IMR-90 (cell line): ENCODE data around the gene B3GNT5. TPM values are rescaled to one million over a fixed set of nuclear protein-coding genes. Genes with fewer than 3 reads are reported as not detected.

ENCODE experiments used
- ATAC-seq: fragments of 200-7000 bp; cut with Tn5 transposase; 2 replicates; pipeline ENCODE4 v1.9.1; 2020; ENCODE audit warnings: low read depth, mild to moderate bottlenecking, moderate library complexity
- BruUV-seq: library from RNA; stranded (reverse); fragments of 400-500 nt; replicated peaks from 2 replicates; lab custom pipeline; 2021; lab: Mats Ljungman, UMichigan
- CTCF ChIA-PET: fragments of 300-600 bp; formaldehyde crosslinking; extraction: SDS; loops from one replicate; lab custom pipeline; 2021; ENCODE audit warnings: antibody characterized with exemption; lab: Yijun Ruan, JAX
- POLR2A ChIA-PET: fragments of 300-600 bp; sonication (Branson Sonifier 250); formaldehyde crosslinking; loops from one replicate; lab custom pipeline; 2022; ENCODE audit warnings: antibody characterized with exemption; ENCODE audit not compliant: unreplicated experiment; lab: Charles Lee
- DNase-seq: peaks from one replicate; pipeline ENCODE4 v3.0.0; 2013
- H2AFZ ChIP-seq: replicated peaks from 2 replicates; pipeline ENCODE3; 2013; ENCODE audit warnings: low read length, mild to moderate bottlenecking; ENCODE audit not compliant: poor library complexity
- H2AK5ac ChIP-seq: 2 replicates; pipeline ENCODE4 v1.6.1; 2013; ENCODE audit warnings: low read depth, low read length, inconsistent platforms
- H2AK9ac ChIP-seq: replicated peaks from 2 replicates; pipeline ENCODE3; 2013; ENCODE audit warnings: mild to moderate bottlenecking, low read depth, low read length, moderate library complexity; ENCODE audit not compliant: poor library complexity
- H2BK120ac ChIP-seq: 2 replicates; pipeline ENCODE4 v1.6.1; 2013; ENCODE audit warnings: low read depth, low read length, inconsistent platforms
- H2BK15ac ChIP-seq: 3 replicates; pipeline ENCODE4 v1.6.1; 2013; ENCODE audit warnings: low read depth, low read length, inconsistent platforms
- H2BK20ac ChIP-seq: 2 replicates; pipeline ENCODE4 v1.6.1; 2013; ENCODE audit warnings: low read depth, mild to moderate bottlenecking, inconsistent platforms, low read length, moderate library complexity
- H2BK5ac ChIP-seq: 2 replicates; pipeline ENCODE4 v1.6.1; 2013; ENCODE audit warnings: mild to moderate bottlenecking, low read depth, low read length, inconsistent platforms; ENCODE audit not compliant: poor library complexity, severe bottlenecking
- H3K14ac ChIP-seq: replicated peaks from 2 replicates; pipeline ENCODE4 v1.6.1; 2013; ENCODE audit warnings: low read depth, low read length, inconsistent platforms
- H3K18ac ChIP-seq: 2 replicates; pipeline ENCODE4 v1.6.1; 2013; ENCODE audit warnings: low read depth, low read length, control low read depth
- H3K23ac ChIP-seq: 2 replicates; pipeline ENCODE4 v1.6.1; 2013; ENCODE audit warnings: low read depth, low read length, inconsistent platforms
- H3K27ac ChIP-seq: 2 replicates; pipeline ENCODE4 v1.5.1; 2013; ENCODE audit warnings: mild to moderate bottlenecking, control low read depth, low read length; ENCODE audit not compliant: insufficient read depth
- H3K27me3 ChIP-seq: 2 replicates; pipeline ENCODE4 v1.6.1; 2013; ENCODE audit warnings: low read length; ENCODE audit not compliant: control insufficient read depth, insufficient read depth
- H3K36me3 ChIP-seq: 2 replicates; pipeline ENCODE4 v1.6.1; 2013; ENCODE audit warnings: low read length, mixed read lengths; ENCODE audit not compliant: control insufficient read depth, insufficient read depth
- H3K4ac ChIP-seq: 2 replicates; pipeline ENCODE4 v1.6.1; 2013; ENCODE audit warnings: low read depth, low read length, inconsistent platforms
- H3K4me1 ChIP-seq: 2 replicates; pipeline ENCODE4 v1.6.1; 2013; ENCODE audit warnings: low read length, mixed read lengths; ENCODE audit not compliant: control insufficient read depth, insufficient read depth
- H3K4me2 ChIP-seq: 2 replicates; pipeline ENCODE4 v1.6.1; 2013; ENCODE audit warnings: low read depth, mild to moderate bottlenecking, control low read depth, low read length, moderate library complexity
- H3K4me3 ChIP-seq: 2 replicates; pipeline ENCODE4 v1.5.1; 2013; ENCODE audit warnings: low read depth, mild to moderate bottlenecking, control low read depth, low read length, moderate library complexity; ENCODE audit not compliant: insufficient read depth
- H3K56ac ChIP-seq: 2 replicates; pipeline ENCODE4 v1.6.1; 2013; ENCODE audit warnings: low read length, inconsistent platforms; ENCODE audit not compliant: insufficient read depth; ENCODE audit errors: extremely low read depth
- H3K79me1 ChIP-seq, 2 experiments: 2 replicates each; pipeline ENCODE4 v1.6.1; 2013; ENCODE audit warnings: low read length in 2 of 2, inconsistent platforms in 1 of 2, low read depth in 1 of 2
- H3K9ac ChIP-seq: 2 replicates; pipeline ENCODE4 v1.6.1; 2013; ENCODE audit warnings: low read depth, low read length, control low read depth
- H3K9me1 ChIP-seq: 2 replicates; pipeline ENCODE4 v1.6.1; 2013; ENCODE audit warnings: low read length, inconsistent platforms; ENCODE audit not compliant: insufficient read depth
- H3K9me3 ChIP-seq: 2 replicates; pipeline ENCODE4 v1.6.1; 2013; ENCODE audit warnings: low read length; ENCODE audit not compliant: control insufficient read depth, insufficient read depth
- H4K20me1 ChIP-seq: 2 replicates; pipeline ENCODE4 v1.6.1; 2013; ENCODE audit warnings: low read length, inconsistent platforms; ENCODE audit not compliant: insufficient read depth
- H4K5ac ChIP-seq: 2 replicates; pipeline ENCODE4 v1.6.1; 2013; ENCODE audit warnings: mild to moderate bottlenecking, low read depth, low read length, control low read depth
- H4K8ac ChIP-seq, 2 experiments: 2 replicates each; pipeline ENCODE4 v1.6.1; 2013; ENCODE audit warnings: low read depth in 2 of 2, low read length in 2 of 2, control low read depth in 1 of 2, inconsistent platforms in 1 of 2
- H4K91ac ChIP-seq: 2 replicates; pipeline ENCODE4 v1.6.1; 2013; ENCODE audit warnings: low read depth, low read length, inconsistent platforms; ENCODE audit not compliant: insufficient read depth
- BHLHE40 ChIP-seq: fragments of 150-350 bp; IDR thresholded peaks from 2 replicates; pipeline ENCODE4 v1.6.1; 2016; ENCODE audit warnings: mild to moderate bottlenecking, low read depth, low read length
- CEBPB ChIP-seq: IDR thresholded peaks from 2 replicates; pipeline ENCODE4 v1.6.1; 2012; ENCODE audit warnings: low read depth, low read length, improper control_type of control experiment
- CHD1 ChIP-seq: IDR thresholded peaks from 2 replicates; pipeline ENCODE4 v1.6.1; 2012; ENCODE audit warnings: low read depth, low read length, improper control_type of control experiment
- CTCF ChIP-seq: conservative IDR thresholded peaks from 2 replicates; pipeline ENCODE4 v1.5.1; 2012; ENCODE audit warnings: mild to moderate bottlenecking, low read depth, low read length, improper control_type of control experiment
- ELK1 ChIP-seq: fragments of 150-350 bp; IDR thresholded peaks from 2 replicates; pipeline ENCODE4 v1.6.1; 2016; ENCODE audit warnings: low read depth, mild to moderate bottlenecking, low read length, moderate library complexity, borderline replicate concordance
- FOS ChIP-seq: fragments of 150-350 bp; IDR thresholded peaks from 2 replicates; pipeline ENCODE4 v1.6.1; 2016; ENCODE audit warnings: low read depth, low read length
- MAFK ChIP-seq: IDR thresholded peaks from 2 replicates; pipeline ENCODE4 v1.6.1; 2012; ENCODE audit warnings: low read depth, low read length, improper control_type of control experiment
- MAZ ChIP-seq: IDR thresholded peaks from 2 replicates; pipeline ENCODE4 v1.6.1; 2012; ENCODE audit warnings: low read depth, mild to moderate bottlenecking, low read length, improper control_type of control experiment, moderate library complexity, borderline replicate concordance
- MXI1 ChIP-seq: IDR thresholded peaks from 2 replicates; pipeline ENCODE4 v1.6.1; 2012; ENCODE audit warnings: low read depth, mild to moderate bottlenecking, low read length, moderate library complexity, borderline replicate concordance
- NFE2L2 ChIP-seq: fragments of 150-350 bp; IDR thresholded peaks from 2 replicates; pipeline ENCODE4 v1.6.1; 2016; ENCODE audit warnings: low read depth, mild to moderate bottlenecking, low read length
- POLR2A ChIP-seq: IDR thresholded peaks from 2 replicates; pipeline ENCODE4 v1.6.1; 2012; ENCODE audit warnings: mild to moderate bottlenecking, low read depth, low read length
- RAD21 ChIP-seq: IDR thresholded peaks from 2 replicates; pipeline ENCODE4 v1.6.1; 2012; ENCODE audit warnings: low read length, improper control_type of control experiment
- RCOR1 ChIP-seq: IDR thresholded peaks from 2 replicates; pipeline ENCODE4 v1.6.1; 2012; ENCODE audit warnings: mild to moderate bottlenecking, low read length, improper control_type of control experiment; ENCODE audit not compliant: insufficient replicate concordance
- RFX5 ChIP-seq: IDR thresholded peaks from 2 replicates; pipeline ENCODE4 v1.8.0; 2012; ENCODE audit warnings: low read depth, mild to moderate bottlenecking, low read length, moderate library complexity
- SMC3 ChIP-seq: fragments of 150-350 bp; IDR thresholded peaks from 2 replicates; pipeline ENCODE4 v1.6.1; 2016; ENCODE audit warnings: low read depth, mild to moderate bottlenecking, antibody characterized with exemption, low read length, moderate library complexity
- USF2 ChIP-seq: fragments of 150-350 bp; IDR thresholded peaks from 2 replicates; pipeline ENCODE4 v1.6.1; 2017; ENCODE audit warnings: mild to moderate bottlenecking, antibody characterized with exemption, low read length, low read depth
- WGBS, 2 experiments: methylation state at CpG; one replicate each; pipeline versions ENCODE4 v1.1.5 to v1.1.7; 2013; ENCODE audit warnings: missing lambda C conversion rate in 2 of 2; ENCODE audit not compliant: insufficient read length in 1 of 2; ENCODE audit errors: extremely low coverage in 2 of 2; 5-methylcytosine and 5-hydroxymethylcytosine counted together
- dilution Hi-C: fragments of 300-500 bp; cut with HindIII; formaldehyde crosslinking; loops from one replicate; pipeline ENCODE4 v1.14.3; 2018; ENCODE audit warnings: low sequenced_read_pairs; ENCODE audit not compliant: unreplicated experiment
- in situ Hi-C: fragments of 300-500 bp; cut with MboI; formaldehyde crosslinking; loops from 3 replicates; pipeline ENCODE4 v1.14.3; 2019; ENCODE audit warnings: low sequenced_read_pairs, inconsistent platforms, mixed read lengths
- intact Hi-C: fragments of 100-400 bp; cut with micrococcal nuclease; formaldehyde crosslinking; loops from 2 replicates; pipeline ENCODE4 v1.10.0; 2022
- polyA plus RNA-seq, 3 experiments: library from polyadenylated mRNA; depleted of rRNA; stranded (reverse); fragments of >200 nt; gene quantifications; 2 replicates each; pipeline ENCODE4 v1.2.3, GENCODE V29; 2012; ENCODE audit warnings: low replicate concordance in 1 of 3
- total RNA-seq: library from RNA; depleted of rRNA; stranded (reverse); fragments of >200 nt; gene quantifications from 2 replicates; pipeline ENCODE4 v1.2.3, GENCODE V29; 2012

B3GNT5 gene
- total and polyA plus RNA-seq, 2 of the 4 experiments (the other 2 are of a cell fraction): 1.6 to 3.4 TPM

GRCh38 chr3:183308751-183309150, 55.7 kb downstream of the B3GNT5 start:
- dilution Hi-C loops: no loop called here
- DNase-seq (no peak), ATAC-seq (no peak)
- in situ Hi-C loops: no loop called here
- Histone ChIP-seq H3K79me1 (no peaks in the 10 kb centered on the region), H3K27me3 (peaks cover 35% of the 10 kb centered on the region), H2AK9ac (no peak overlapping the region), H3K14ac (no peak overlapping the region), H4K5ac (no peak overlapping the region), H2AK5ac (no peak overlapping the region), H2BK120ac (no peak overlapping the region), H3K9ac (no peak overlapping the region), H2BK5ac (no peak overlapping the region), H3K4ac (no peak overlapping the region), H3K9me3 (no peaks in the 10 kb centered on the region), H3K4me2 (no peak overlapping the region), H3K4me3 (no peak overlapping the region), H3K4me1 (no peaks in the 10 kb centered on the region; the same call in 1 of the 2 replicates), H3K56ac (no peak overlapping the region), H3K9me1 (peaks cover 2% of the 10 kb centered on the region; the same call in 1 of the 2 replicates), H3K18ac (no peak overlapping the region), H2BK20ac (no peak overlapping the region), H3K36me3 (no peaks in the 10 kb centered on the region), H2AFZ (no peak overlapping the region), H3K23ac (no peak overlapping the region), H4K20me1 (no peaks in the 10 kb centered on the region), H2BK15ac (no peak overlapping the region), H4K8ac (no peak overlapping the region), H3K27ac (no peak overlapping the region), H4K91ac (no peak overlapping the region)
- ChIA-PET CTCF (no interaction called here), POLR2A (no interaction called here)
- TF ChIP-seq CTCF (no peak), FOS (no peak), BHLHE40 (no peak), MXI1 (no peak), ELK1 (no peak), RFX5 (no peak), RCOR1 (no peak), POLR2A (no peak), RAD21 (no peak), SMC3 (no peak), MAFK (no peak), NFE2L2 (no peak), CHD1 (no peak), CEBPB (no peak), USF2 (no peak), MAZ (no peak)
- no CpG with 5 or more reads among the region's 5 CpGs for WGBS, 2 experiments
- BruUV-seq: no TSS peak
- intact Hi-C loops: no loop called here
